SK-N-MC (cell line): Measurements from ENCODE around the gene PCLO.

Source experiments
- EZH2 ChIP-seq: fragments of 200-600 bp; sonication (generic); IDR thresholded peaks from one replicate; pipeline ENCODE4 v1.6.1; 2017; ENCODE audit warnings: antibody characterized with exemption
- POLR2AphosphoS5 ChIP-seq: IDR thresholded peaks from 2 replicates; pipeline ENCODE4 v1.6.1; 2012; ENCODE audit warnings: mild to moderate bottlenecking, low read depth, low read length, borderline replicate concordance

GRCh38 chr7:82810558-82811259 is 352.0 kb downstream of the PCLO start:
- TF ChIP-seq EZH2 (no peak), POLR2AphosphoS5 (peak; percentile 66; the same call in 1 of the 2 replicates)
